NCI-H2107 treated with DMSO at 0.1 percent for 48 hours (cell line): ENCODE results near the gene CCDC93.

Experiments
- DNase-seq: peaks from one replicate; lab custom pipeline; 2025; ENCODE audit not compliant: unreplicated experiment; lab: John Stamatoyannopoulos, UW

Gene CCDC93

DNA sequence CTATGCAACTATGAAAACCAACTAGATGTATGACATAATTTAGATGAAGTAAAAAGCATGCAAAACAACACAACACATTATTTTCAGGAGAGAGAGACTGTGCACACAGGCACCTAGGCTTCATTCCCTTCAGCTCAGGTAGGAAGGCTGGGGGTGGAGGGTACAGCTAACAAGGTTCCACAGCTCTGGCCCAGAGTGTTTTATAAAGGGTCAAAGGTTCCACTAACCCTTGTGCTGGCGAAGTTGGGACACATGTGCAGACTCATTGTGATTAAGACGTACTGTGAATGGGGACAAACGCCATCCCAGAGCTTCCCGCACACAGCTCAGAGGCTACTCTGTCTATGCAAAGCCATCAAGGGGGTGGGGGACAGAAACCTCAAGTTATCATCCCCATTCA is 19.1 kb downstream of the CCDC93 start:
- no peak for DNase-seq

GRCh38 chr2:117989854-117990438 is 23.9 kb downstream of the CCDC93 start:
- DNase-seq = no peak

GRCh38 chr2:117987121-117987520 is 26.7 kb downstream of the CCDC93 start:
- DNase-seq = no peak

- DNase-seq = no peak
These were observed 28.8 kb downstream of the CCDC93 start for GRCh38 chr2:117985092-117985491.

DNA sequence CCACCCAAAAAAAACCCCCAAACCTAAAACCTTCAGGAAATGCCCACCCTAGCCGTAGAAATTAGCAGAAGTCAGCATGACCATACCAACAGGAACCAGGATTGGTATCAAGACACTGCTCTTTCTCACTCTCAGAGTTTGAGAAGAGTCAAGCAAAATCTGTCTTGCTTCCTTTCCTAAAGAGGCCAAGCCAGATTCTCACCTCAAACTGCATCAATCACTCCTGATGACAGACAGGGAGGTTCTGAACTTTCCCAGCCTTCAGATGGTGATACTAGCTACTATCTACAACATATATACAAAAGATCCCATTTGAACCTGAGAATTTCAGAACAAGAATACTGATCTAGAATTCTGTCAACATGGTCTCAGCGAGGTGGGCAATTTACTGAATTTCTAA is 29.7 kb downstream of the CCDC93 start:
- DNase-seq = no peak

DNA sequence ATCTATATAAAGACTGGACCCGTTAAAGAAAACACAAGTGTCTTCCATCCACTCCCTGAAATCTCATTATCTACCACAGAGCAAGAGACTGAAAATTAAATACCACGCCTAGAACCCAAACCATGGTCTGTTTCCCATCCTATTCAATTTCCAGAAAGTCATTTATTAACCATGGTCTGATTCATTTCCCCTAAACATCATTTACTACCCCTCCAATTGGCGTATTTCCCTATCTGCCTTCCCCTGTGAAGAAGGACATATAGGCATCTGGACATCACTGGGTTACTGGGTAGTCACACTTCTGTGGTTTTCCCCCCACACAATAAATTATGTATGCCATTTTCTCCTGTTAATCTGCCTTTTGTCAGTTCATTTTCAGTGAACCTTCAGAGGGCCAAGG is 30.8 kb downstream of the CCDC93 start:
- DNase-seq = no peak

- DNase-seq = no peak
These were observed 31.4 kb downstream of the CCDC93 start for GRCh38 chr2:117982376-117983033.

- no peak for DNase-seq
These were observed 32.1 kb downstream of the CCDC93 start for GRCh38 chr2:117981810-117982209.

DNA sequence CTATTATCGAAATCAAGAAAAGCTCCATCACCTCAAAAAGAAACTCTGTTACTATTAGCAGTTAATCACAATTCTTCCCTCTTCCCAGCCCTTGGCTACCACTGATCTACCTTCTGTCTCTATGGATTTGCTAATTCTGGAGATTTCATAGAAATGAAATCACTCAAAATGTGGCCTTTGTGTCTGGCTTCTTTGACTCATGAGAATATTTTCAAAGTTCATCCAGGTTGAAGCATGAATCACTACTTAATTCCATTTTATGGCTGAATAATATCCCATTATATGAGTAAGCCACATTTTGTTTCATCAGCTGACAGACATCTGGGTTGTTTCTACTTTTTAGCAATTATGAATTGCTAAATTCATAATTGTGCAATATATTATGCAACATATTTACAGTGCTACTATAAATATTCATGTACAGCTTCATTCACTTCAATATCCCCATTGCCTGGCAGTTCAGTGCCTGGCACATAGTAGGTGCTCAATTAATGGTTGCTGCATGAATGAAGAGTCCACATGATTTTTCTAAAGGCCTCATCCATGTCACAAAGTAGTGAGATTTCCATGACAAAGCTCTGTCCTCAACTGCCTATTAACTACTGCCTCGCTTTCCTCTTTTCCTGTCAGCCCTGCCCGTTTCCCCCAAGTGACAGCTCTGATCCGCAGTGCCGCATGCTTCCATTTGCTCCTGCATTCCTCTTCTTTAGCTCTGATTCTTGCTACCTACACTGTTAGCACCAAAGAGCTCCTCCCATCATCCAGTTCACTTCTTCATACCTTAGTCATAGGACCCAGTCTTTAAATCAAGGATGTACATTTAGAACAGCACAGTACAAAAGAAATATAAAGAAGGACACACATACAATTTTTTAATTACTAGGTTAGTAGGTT is 32.8 kb downstream of the CCDC93 start:
- no peak for DNase-seq

- no peak for DNase-seq
These were observed 33.8 kb downstream of the CCDC93 start for GRCh38 chr2:117979911-117980701.

DNA sequence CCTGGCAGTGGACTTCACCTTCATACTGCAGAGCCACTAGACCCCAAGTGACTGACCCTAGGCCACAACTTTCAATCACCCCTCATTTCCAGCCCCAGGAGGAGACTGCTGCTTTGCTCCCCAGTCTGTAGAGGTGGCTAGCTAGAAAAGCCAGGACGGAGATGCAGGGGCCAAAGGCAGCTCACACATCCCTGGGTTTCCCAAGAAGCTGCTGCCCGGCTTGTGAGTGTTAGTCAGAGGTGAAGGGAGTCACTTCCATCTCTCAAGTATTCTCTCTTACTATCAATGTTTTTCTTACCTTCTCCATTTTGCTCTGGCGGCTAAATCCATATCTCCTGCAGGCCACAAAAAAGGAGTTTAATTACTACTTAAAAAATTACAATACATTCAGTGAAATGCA is 36.2 kb downstream of the CCDC93 start:
- no peak for DNase-seq

- DNase-seq = no peak
These were observed 37.3 kb downstream of the CCDC93 start for GRCh38 chr2:117976581-117976980.

DNA sequence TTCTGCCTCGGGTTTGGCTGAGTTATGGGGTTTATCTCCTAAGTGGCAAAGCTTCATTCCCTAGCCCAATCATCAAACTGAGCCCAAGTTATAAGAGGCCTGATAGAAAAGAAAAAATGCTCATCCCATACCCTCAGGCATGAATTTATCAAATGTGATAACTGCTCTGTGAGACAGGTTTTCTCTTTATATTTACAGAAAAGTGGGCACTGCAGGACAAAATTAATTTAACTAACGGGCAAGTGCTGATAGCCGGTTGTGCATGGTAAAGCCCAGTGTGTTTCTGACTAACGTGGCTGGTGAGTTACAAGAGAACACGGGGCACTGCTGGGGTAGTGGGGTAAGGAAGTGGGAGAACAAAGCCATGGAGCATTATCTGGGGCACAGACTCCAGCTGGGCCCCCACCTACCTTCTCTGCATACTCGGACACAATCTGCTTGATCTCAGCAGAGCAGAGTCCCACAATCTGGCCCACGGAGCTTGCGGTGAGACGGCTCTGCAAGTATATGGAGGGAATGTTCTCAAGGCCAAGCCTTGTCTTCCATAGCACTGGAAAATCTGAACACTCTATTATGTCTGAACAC is 40.3 kb downstream of the CCDC93 start:
- DNase-seq = no peak

- no peak for DNase-seq
These were observed 41.3 kb downstream of the CCDC93 start for GRCh38 chr2:117972476-117973123.

- DNase-seq = no peak
These were observed 45.1 kb downstream of the CCDC93 start for GRCh38 chr2:117968722-117969121.

DNA sequence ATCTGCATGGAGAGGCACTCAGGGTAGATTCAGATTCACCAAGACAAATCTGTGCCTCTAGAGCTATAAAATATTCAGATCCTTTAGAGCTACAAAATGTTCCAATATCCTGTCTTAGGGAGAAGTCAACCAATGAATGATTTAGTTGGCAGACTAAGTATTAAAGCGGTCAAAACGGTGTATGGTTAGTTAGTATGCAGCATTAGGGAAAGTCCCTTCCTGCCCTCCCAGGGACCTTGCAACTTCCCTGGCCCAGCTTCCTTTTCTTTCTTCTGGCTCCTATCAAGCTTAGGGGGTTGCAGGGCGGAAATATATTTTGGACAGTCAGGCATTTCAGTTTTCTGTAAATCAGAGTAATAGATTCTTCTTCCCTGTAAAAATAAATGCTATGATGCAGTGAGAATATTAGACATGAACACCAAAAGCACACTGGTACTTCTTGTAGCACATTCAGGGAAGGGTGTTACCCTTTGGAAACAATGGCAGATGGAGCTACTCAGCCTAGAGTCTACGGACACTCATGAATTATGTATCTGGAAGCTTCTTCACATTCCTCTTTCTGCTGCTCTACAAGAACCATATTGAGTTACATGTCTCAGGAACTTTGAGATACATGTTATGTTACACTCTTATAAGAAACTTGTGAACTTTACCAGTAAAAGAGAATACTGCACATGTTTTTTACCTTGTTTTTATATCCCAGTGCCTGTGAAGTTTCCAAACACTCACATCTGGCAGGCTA is 45.7 kb downstream of the CCDC93 start:
- DNase-seq = no peak

GRCh38 chr2:117963446-117963845 is 50.4 kb downstream of the CCDC93 start:
- no peak for DNase-seq

DNA sequence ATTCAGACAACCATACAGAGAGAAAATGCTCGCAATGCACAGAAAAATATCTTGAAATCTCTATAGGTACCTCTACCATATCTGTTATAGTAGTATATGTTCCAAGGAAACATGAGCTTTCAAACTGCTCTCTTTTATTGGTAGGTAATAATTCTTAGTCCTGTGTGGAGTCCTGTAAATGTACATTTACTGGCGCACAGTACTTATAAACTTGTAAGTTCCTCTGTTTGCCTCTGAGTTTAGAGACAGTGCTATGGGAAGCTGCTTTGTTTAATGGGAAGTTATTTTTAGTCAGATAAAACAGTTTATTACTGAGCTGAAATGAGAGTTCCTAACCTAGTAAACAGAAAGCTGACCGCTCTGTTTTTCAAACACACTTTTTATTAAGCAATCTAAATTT is 52.7 kb downstream of the CCDC93 start:
- no peak for DNase-seq

- DNase-seq = no peak
These were observed 53.6 kb downstream of the CCDC93 start for GRCh38 chr2:117960231-117960630.

DNA sequence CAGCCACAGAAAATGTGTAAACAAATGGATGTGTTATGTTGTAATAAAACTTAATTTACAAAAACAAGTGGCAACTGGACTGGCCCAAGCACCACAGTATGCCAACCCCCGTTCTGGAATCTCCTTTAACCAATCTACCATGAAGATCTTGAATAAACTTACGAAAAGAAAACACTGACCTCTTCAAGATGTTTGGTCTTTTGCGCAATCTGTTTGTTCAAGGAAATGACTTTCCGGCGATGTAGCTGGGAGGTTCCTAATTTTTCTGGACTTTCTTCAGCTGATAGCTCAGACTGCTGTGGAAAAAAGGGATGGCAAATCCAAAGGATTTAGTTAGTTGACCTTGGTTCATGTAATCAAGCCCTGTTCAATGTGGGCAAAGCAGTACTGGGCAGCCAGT is 55.7 kb downstream of the CCDC93 start:
- DNase-seq = no peak
